OCI-LY1 (cell line): ENCODE results near the gene ZAR1L.

Source experiments
- H2AFZ ChIP-seq: fragments of 200-600 bp; sonication (generic), shearing (Covaris generic); 2 replicates; pipeline ENCODE4 v1.6.0; 2014; ENCODE audit warnings: antibody characterized with exemption, mild to moderate bottlenecking, low read length
- H3F3A ChIP-seq: fragments of 200-600 bp; sonication (generic), shearing (Covaris generic); 2 replicates; pipeline ENCODE4 v1.6.0; 2014; ENCODE audit warnings: mild to moderate bottlenecking, antibody characterized with exemption, low read length, moderate library complexity; ENCODE audit not compliant: insufficient read depth
- H3K27ac ChIP-seq: fragments of 200-600 bp; sonication (generic); 2 replicates; pipeline ENCODE4 v1.5.1; 2014; ENCODE audit warnings: low read length, mixed run types, mild to moderate bottlenecking, low read depth; ENCODE audit not compliant: poor library complexity, severe bottlenecking
- H3K27me3 ChIP-seq: fragments of 200-600 bp; sonication (generic); 2 replicates; pipeline ENCODE4 v1.6.0; 2014; ENCODE audit warnings: antibody characterized with exemption, mild to moderate bottlenecking, low read length, moderate library complexity; ENCODE audit not compliant: insufficient read depth
- H3K36me3 ChIP-seq: fragments of 200-600 bp; sonication (generic); 2 replicates; pipeline ENCODE4 v1.6.1; 2014; ENCODE audit warnings: mild to moderate bottlenecking, antibody characterized with exemption, low read length, moderate library complexity, mixed read lengths; ENCODE audit not compliant: insufficient read depth
- H3K4me1 ChIP-seq: fragments of 200-600 bp; sonication (generic); 2 replicates; pipeline ENCODE4 v1.5.1; 2014; ENCODE audit warnings: mild to moderate bottlenecking, low read length, moderate library complexity; ENCODE audit not compliant: insufficient read depth, severe bottlenecking
- H3K4me2 ChIP-seq: fragments of 200-600 bp; sonication (generic), shearing (Covaris generic); 2 replicates; pipeline ENCODE4 v1.6.1; 2014; ENCODE audit warnings: low read length
- H3K4me3 ChIP-seq: fragments of 200-600 bp; sonication (generic); 2 replicates; pipeline ENCODE4 v1.5.1; 2014; ENCODE audit warnings: low read length, low read depth, mild to moderate bottlenecking, mixed read lengths; ENCODE audit not compliant: poor library complexity, severe bottlenecking
- H3K79me2 ChIP-seq: fragments of 200-600 bp; shearing (Covaris generic); 2 replicates; pipeline ENCODE4 v1.6.1; 2016; ENCODE audit warnings: mixed run types, low read length, mixed read lengths; ENCODE audit not compliant: insufficient read depth
- H3K9ac ChIP-seq: fragments of 200-600 bp; sonication (generic), shearing (Covaris generic); 2 replicates; pipeline ENCODE4 v1.6.1; 2014; ENCODE audit warnings: mild to moderate bottlenecking, low read length, mixed read lengths
- H3K9me2 ChIP-seq: fragments of 200-600 bp; sonication (generic), shearing (Covaris generic); 2 replicates; pipeline ENCODE4 v1.6.1; 2014; ENCODE audit warnings: low read depth, mild to moderate bottlenecking, low read length, mixed read lengths
- H3K9me3 ChIP-seq: fragments of 200-600 bp; shearing (Covaris generic); 2 replicates; pipeline ENCODE4 v1.6.1; 2014; ENCODE audit warnings: low read length, mixed read lengths
- H4K20me1 ChIP-seq: fragments of 200-600 bp; sonication (generic), shearing (Covaris generic); 2 replicates; pipeline ENCODE4 v1.6.0; 2016; ENCODE audit warnings: mild to moderate bottlenecking, low read length; ENCODE audit not compliant: insufficient read depth
- CTCF ChIP-seq: fragments of 200-600 bp; sonication (generic), shearing (Covaris generic); IDR thresholded peaks from 2 replicates; pipeline ENCODE4 v1.5.1; 2017; ENCODE audit warnings: mild to moderate bottlenecking, antibody characterized with exemption, low read length, moderate library complexity, mixed read lengths
- EZH2 ChIP-seq: fragments of 200-600 bp; sonication (generic), shearing (Covaris generic); IDR thresholded peaks from 2 replicates; pipeline ENCODE4 v1.8.0; 2017; ENCODE audit warnings: borderline replicate concordance, mixed run types, mild to moderate bottlenecking, antibody characterized with exemption, low read length, moderate library complexity, mixed read lengths

The ZAR1L gene

GRCh38 chr13:32320528-32320927, 5.4 kb upstream of the ZAR1L start:
- Histone ChIP-seq H2AFZ (no peak overlapping the region), H3K9ac (no peak overlapping the region), H4K20me1 (no peaks in the 10 kb centered on the region), H3K36me3 (peaks cover 48% of the 10 kb centered on the region), H3K27me3 (no peaks in the 10 kb centered on the region), H3K27ac (no peak overlapping the region), H3K9me3 (no peaks in the 10 kb centered on the region), H3F3A (no peaks in the 10 kb centered on the region), H3K4me1 (peaks cover 13% of the 10 kb centered on the region), H3K9me2 (no peaks in the 10 kb centered on the region), H3K79me2 (no peaks in the 10 kb centered on the region), H3K4me2 (no peak overlapping the region), H3K4me3 (no peak overlapping the region)
- TF ChIP-seq EZH2 (no peak), CTCF (no peak)

- Histone ChIP-seq H3K79me2 (no peaks in the 10 kb centered on the region), H3K36me3 (peaks cover 28% of the 10 kb centered on the region), H3F3A (no peaks in the 10 kb centered on the region), H3K9me2 (no peaks in the 10 kb centered on the region), H3K27me3 (no peaks in the 10 kb centered on the region), H3K27ac (no peak overlapping the region), H3K4me3 (no peak overlapping the region), H3K4me1 (peaks cover 20% of the 10 kb centered on the region), H4K20me1 (no peaks in the 10 kb centered on the region), H3K9me3 (no peaks in the 10 kb centered on the region), H2AFZ (no peak overlapping the region), H3K9ac (no peak overlapping the region), H3K4me2 (no peak overlapping the region)
- no peak for TF ChIP-seq EZH2
- TF ChIP-seq CTCF = no peak
Observed at GRCh38 chr13:32317716-32318465, 2.7 kb upstream of the ZAR1L start.

GRCh38 chr13:32316501-32316900, 1.3 kb upstream of the ZAR1L start:
- no peaks in the 10 kb centered on the region for H3K9me3 ChIP-seq
- H3K4me3 ChIP-seq = peak overlapping the region; percentile 75
- no peaks in the 10 kb centered on the region for H3K9me2 ChIP-seq
- H3K79me2 ChIP-seq = no peaks in the 10 kb centered on the region
- no peaks in the 10 kb centered on the region for H4K20me1 ChIP-seq
- H3K4me2 ChIP-seq = peak overlapping the region; percentile 91
- H3K9ac ChIP-seq = peak overlapping the region; percentile 86
- TF ChIP-seq EZH2 = no peak
- no peaks in the 10 kb centered on the region for H3F3A ChIP-seq
- H3K4me1 ChIP-seq = peaks cover 20% of the 10 kb centered on the region
- peaks cover 25% of the 10 kb centered on the region for H3K36me3 ChIP-seq
- H2AFZ ChIP-seq = no peak overlapping the region
- H3K27me3 ChIP-seq = no peaks in the 10 kb centered on the region
- peak overlapping the region; percentile 93 for H3K27ac ChIP-seq

- H3K4me2 ChIP-seq = peak overlapping the region; percentile 91
- H3K4me1 ChIP-seq = peaks cover 20% of the 10 kb centered on the region
- no peaks in the 10 kb centered on the region for H3K27me3 ChIP-seq
- H3K36me3 ChIP-seq = peaks cover 20% of the 10 kb centered on the region
- H3K9me3 ChIP-seq = no peaks in the 10 kb centered on the region
- TF ChIP-seq EZH2 (no peak), CTCF (no peak)
- peak overlapping the region; percentile 86 for H3K9ac ChIP-seq
- peak overlapping the region; percentile 75 for H3K4me3 ChIP-seq
- H3K79me2 ChIP-seq = no peaks in the 10 kb centered on the region
- no peaks in the 10 kb centered on the region for H3F3A ChIP-seq
- H4K20me1 ChIP-seq = no peaks in the 10 kb centered on the region
- peak overlapping the region; percentile 57; the same call in 1 of the 2 replicates for H2AFZ ChIP-seq
- no peaks in the 10 kb centered on the region for H3K9me2 ChIP-seq
- H3K27ac ChIP-seq = peak overlapping the region; percentile 93
Observed at GRCh38 chr13:32316028-32316339, 821 bp upstream of the ZAR1L start.
